Mesodermal cell (in vitro differentiated cells): ENCODE measurements around the gene LTF.
"Not testable (repeated sequence)": the region's sequence is repeated elsewhere in the genome, so short reads cannot be mapped to it uniquely, and the experiment has no call there.

Experiments used
- H3K27ac ChIP-seq: 2 replicates; pipeline ENCODE4 v1.7.0; 2013; ENCODE audit warnings: mild to moderate bottlenecking, low read depth, low read length, moderate library complexity; ENCODE audit not compliant: severe bottlenecking
- H3K36me3 ChIP-seq: 2 replicates; pipeline ENCODE4 v1.7.1; 2013; ENCODE audit warnings: mild to moderate bottlenecking, low read length, moderate library complexity; ENCODE audit not compliant: control insufficient read depth, insufficient read depth
- H3K4me1 ChIP-seq: one replicate; pipeline ENCODE4 v1.7.1; 2013; ENCODE audit warnings: mild to moderate bottlenecking, low read length; ENCODE audit not compliant: insufficient read depth, control insufficient read depth, poor library complexity, severe bottlenecking
- H3K4me3 ChIP-seq: 2 replicates; pipeline ENCODE4 v1.7.0; 2013; ENCODE audit warnings: low read length, control low read depth, mild to moderate bottlenecking; ENCODE audit not compliant: insufficient read depth, poor library complexity, severe bottlenecking; ENCODE audit errors: extremely low read depth
- H3K9me3 ChIP-seq: 2 replicates; pipeline ENCODE4 v1.7.1; 2013; ENCODE audit warnings: mild to moderate bottlenecking, low read length, moderate library complexity; ENCODE audit not compliant: control insufficient read depth
- WGBS, 2 experiments: methylation state at CpG; one replicate each; pipeline ENCODE4 v1.1.5; 2013; ENCODE audit warnings: missing lambda C conversion rate in 2 of 2; ENCODE audit not compliant: insufficient coverage in 2 of 2; 5-methylcytosine and 5-hydroxymethylcytosine counted together

The LTF gene

GRCh38 chr3:46500656-46501635, 36.2 kb upstream of the LTF start:
- Histone ChIP-seq H3K4me3 (no peak overlapping the region), H3K4me1 (no peaks in the 10 kb centered on the region), H3K9me3 (no peaks in the 10 kb centered on the region), H3K27ac (no peak overlapping the region), H3K36me3 (no peaks in the 10 kb centered on the region)
- WGBS, 2 experiments: 84 to 100% methylated on average over 2 of the region's 5 CpGs

GRCh38 chr3:46498916-46499519, 34.3 kb upstream of the LTF start:
- no peak overlapping the region for H3K27ac ChIP-seq
- no peak overlapping the region for H3K4me3 ChIP-seq
- H3K4me1 ChIP-seq: no peaks in the 10 kb centered on the region
- whole genome bisulfite sequencing, 2 experiments: 87 to 95% methylated on average over 3 to 5 of the region's 6 CpGs
- H3K36me3 ChIP-seq: no peaks in the 10 kb centered on the region
- no peaks in the 10 kb centered on the region for H3K9me3 ChIP-seq

GRCh38 chr3:46497556-46498265, 33.0 kb upstream of the LTF start, which contains the start of gene RTP3:
Gene RTP3 (plus strand): TSS chr3:46497976. CDS start chr3:46498063, 87 bp downstream.
- Histone ChIP-seq H3K4me1 (no peaks in the 10 kb centered on the region), H3K27ac (no peak within 1 kb of the TSS)
- 80 to 90% methylated on average over 4 to 6 of the region's 9 CpGs for WGBS, 2 experiments

GRCh38 chr3:46496746-46497555, 32.2 kb upstream of the LTF start:
- Histone ChIP-seq H3K27ac (no peak overlapping the region), H3K4me3 (no peak overlapping the region), H3K9me3 (no peaks in the 10 kb centered on the region), H3K36me3 (no peaks in the 10 kb centered on the region), H3K4me1 (no peaks in the 10 kb centered on the region)
- WGBS, 2 experiments: 94 to 95% methylated on average over 4 to 5 of the region's 9 CpGs

More at GRCh38 chr3:46497556-46498265, 33.0 kb upstream of the LTF start, which contains the start of gene RTP3:
- H3K9me3 ChIP-seq: no peaks in the 10 kb centered on the region
- no peak within 1 kb of the TSS for H3K4me3 ChIP-seq
- H3K36me3 ChIP-seq: no peaks in the 10 kb centered on the region

GRCh38 chr3:46495901-46496456, 31.3 kb upstream of the LTF start:
- Histone ChIP-seq H3K4me3 (no peak overlapping the region), H3K4me1 (no peaks in the 10 kb centered on the region), H3K27ac (no peak overlapping the region), H3K9me3 (no peaks in the 10 kb centered on the region), H3K36me3 (no peaks in the 10 kb centered on the region)
- 86 to 89% methylated on average over 1 to 4 of the region's 5 CpGs for WGBS, 2 experiments

- not testable (repeated sequence) for H3K27ac ChIP-seq, H3K9me3 ChIP-seq, H3K36me3 ChIP-seq, H3K4me1 ChIP-seq, H3K4me3 ChIP-seq
- WGBS, 2 experiments: 92 to 95% methylated on average over 5 to 7 of the region's 33 CpGs
Observed at GRCh38 chr3:46494491-46494890, 29.8 kb upstream of the LTF start.

GRCh38 chr3:46492890-46493547, 28.3 kb upstream of the LTF start:
- H3K27ac ChIP-seq: no peak overlapping the region
- H3K4me3 ChIP-seq: no peak overlapping the region
- 93 to 94% methylated on average over 6 of the region's 6 CpGs for WGBS, 2 experiments
- H3K36me3 ChIP-seq: no peaks in the 10 kb centered on the region
- H3K4me1 ChIP-seq: no peaks in the 10 kb centered on the region
- no peaks in the 10 kb centered on the region for H3K9me3 ChIP-seq

- Histone ChIP-seq H3K9me3 (no peaks in the 10 kb centered on the region), H3K4me3 (no peak overlapping the region), H3K4me1 (no peaks in the 10 kb centered on the region), H3K36me3 (no peaks in the 10 kb centered on the region), H3K27ac (no peak overlapping the region)
- WGBS, 2 experiments: 87 to 95% methylated on average over 8 to 10 of the region's 11 CpGs
Observed at GRCh38 chr3:46491089-46492070, 26.7 kb upstream of the LTF start.
